ENCODE results near the gene NANOG. TPM values are rescaled to one million over a fixed set of nuclear protein-coding genes. Genes with fewer than 3 reads are reported as not detected.
"Not testable (repeated sequence)": the region's sequence is repeated elsewhere in the genome, so short reads cannot be mapped to it uniquely, and the experiment has no call there.

Gene NANOG
- total and polyA plus RNA-seq, 2 of the 8 experiments (the other 6 are each of a cell fraction or from before 2014, with no cell fraction given): 53.7 to 231 TPM

DNA sequence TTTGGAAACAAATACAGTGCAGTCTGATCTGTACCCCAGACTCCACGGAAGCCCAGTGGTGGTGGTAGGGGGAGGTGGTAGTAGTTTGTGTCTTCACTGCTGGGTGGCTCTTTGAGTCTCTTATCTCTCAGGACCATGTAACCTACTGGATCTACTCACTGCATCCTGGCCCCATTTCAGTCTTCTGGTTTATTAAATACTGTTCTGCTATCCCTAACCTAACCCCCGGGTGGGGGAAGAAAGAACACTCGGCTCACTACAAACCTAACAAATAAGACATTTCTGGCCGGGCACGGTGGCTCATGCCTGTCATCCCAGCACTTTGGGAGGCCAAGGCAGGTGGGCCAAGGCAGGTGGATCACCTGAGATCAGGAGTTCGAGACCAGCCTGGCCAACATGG, 44.0 kb downstream of the NANOG start:
- not testable (repeated sequence) for H2BK12ac ChIP-seq (ENCODE audit: low read depth, low read length); H2BK120ac ChIP-seq (replicated peaks; ENCODE audit: low read depth, low read length); FAIRE-seq; H3K4me3 ChIP-seq (ENCODE audit: extremely low read depth in 1 of 4, insufficient read depth in 2 of 4, low read depth in 3 of 4, low read length in 4 of 4); H3K14ac ChIP-seq (ENCODE audit: insufficient read length); H2BK5ac ChIP-seq (ENCODE audit: low read depth, low read length); H3K23me2 ChIP-seq (ENCODE audit: low read depth, low read length); H2BK15ac ChIP-seq (ENCODE audit: low read length); H4K91ac ChIP-seq (replicated peaks; ENCODE audit: insufficient read length, low read length); H4K20me1 ChIP-seq (replicated peaks in 1 of 2; ENCODE audit: control insufficient read depth in 1 of 2, insufficient read depth in 2 of 2, low read length in 2 of 2); H3K4ac ChIP-seq (replicated peaks; ENCODE audit: insufficient read length, low read depth, low read length); H3K36me3 ChIP-seq (ENCODE audit: control insufficient read depth in 2 of 4, insufficient read depth in 4 of 4, low read length in 3 of 4); H3K56ac ChIP-seq (replicated peaks; ENCODE audit: insufficient read length, low read depth, low read length); H3K9me3 ChIP-seq (ENCODE audit: insufficient read depth in 2 of 2, low read depth in 1 of 2, low read length in 1 of 2); DNase-seq (ENCODE audit: low read depth in 1 of 2, low spot score in 2 of 2); H3K23ac ChIP-seq (ENCODE audit: insufficient read length); H3K27ac ChIP-seq (ENCODE audit: low read depth, low read length); H2AFZ ChIP-seq (ENCODE audit: low read length); H3K4me1 ChIP-seq (replicated peaks in 1 of 4; ENCODE audit: control insufficient read depth in 3 of 4, insufficient read depth in 4 of 4, low read length in 3 of 4); H4K5ac ChIP-seq (ENCODE audit: insufficient read length, low read depth, low read length); H3K79me2 ChIP-seq (ENCODE audit: control insufficient read depth in 1 of 2, insufficient read depth in 2 of 2, low read length in 2 of 2); H2AK5ac ChIP-seq (ENCODE audit: low read depth, low read length); H3K4me2 ChIP-seq (ENCODE audit: insufficient read depth in 1 of 2, low read depth in 2 of 2, low read length in 2 of 2); H3K79me1 ChIP-seq (ENCODE audit: low read depth, low read length); H3K18ac ChIP-seq (ENCODE audit: extremely low read depth, low read length); H4K8ac ChIP-seq (ENCODE audit: extremely low read depth, insufficient read depth, low read length); H3K27me3 ChIP-seq (replicated peaks in 1 of 4; ENCODE audit: control insufficient read depth in 3 of 4, extremely low read depth in 1 of 4, insufficient read depth in 3 of 4, low read length in 3 of 4); H3K9ac ChIP-seq (replicated peaks in 1 of 4; ENCODE audit: extremely low read depth in 1 of 4, low read depth in 3 of 4, low read length in 3 of 4)
- WGBS, 2 experiments (ENCODE audit: extremely low coverage in 1 of 2, insufficient coverage in 1 of 2, insufficient read length in 1 of 2, insufficient replicate concordance in 2 of 2, low coverage in 1 of 2, low lambda C conversion rate in 2 of 2, missing lambda C conversion rate in 1 of 2): 89% methylated on average over 6 of the region's 6 CpGs; no CpG with 5 or more reads in 1 of the 2 experiments
- ChIA-PET POLR2A (ENCODE audit: partially characterized antibody) (interaction anchor here (0.6 to 1.5 kb wide), 3 partner anchors 9 to 101 kb away, joined by 4 to 7 read pairs (median 5); no protein-coding TSS in a partner anchor), CTCF (ENCODE audit: partially characterized antibody) (interaction anchor here (0.6 to 3.0 kb wide), 15 partner anchors 8 to 876 kb away, joined by 3 to 15 read pairs (median 3); no protein-coding TSS in a partner anchor)
- H2BK20ac ChIP-seq (ENCODE audit: low read length): 0 out of 2 replicates have a peak overlapping the region, but pooled peaks have one; percentile 6

Measured in H1 (cell line).